HEK293T (cell line): Measurements from ENCODE around the gene GOLGA5.
"Not testable (repeated sequence)": the region's sequence is repeated elsewhere in the genome, so short reads cannot be mapped to it uniquely, and the experiment has no call there.

Experiments used
- BHLHE40 ChIP-seq: fragments of 450-650 bp; IDR thresholded peaks from 2 replicates; pipeline ENCODE4 v1.6.1; 2016; ENCODE audit warnings: mild to moderate bottlenecking, moderate library complexity, borderline replicate concordance
- FOXK2 ChIP-seq: fragments of 450-650 bp; IDR thresholded peaks from 2 replicates; pipeline ENCODE4 v1.6.1; 2016; ENCODE audit warnings: mild to moderate bottlenecking
- FOXM1 ChIP-seq: fragments of 450-650 bp; IDR thresholded peaks from 2 replicates; pipeline ENCODE4 v1.6.1; 2017; ENCODE audit warnings: mild to moderate bottlenecking, borderline replicate concordance

- TF ChIP-seq BHLHE40, FOXK2, FOXM1: not testable (repeated sequence)
Measured at GRCh38 chr14:92768236-92768635, 25.9 kb upstream of the GOLGA5 start.
